Transverse colon (tissue), 3 donors: ENCODE data around the gene INPP1.

Source experiments
- POLR2A ChIP-seq: fragments of 450-650 bp; IDR thresholded peaks from one replicate; pipeline ENCODE4 v1.6.1; 2016; ENCODE audit warnings: antibody characterized with exemption, mild to moderate bottlenecking, moderate library complexity
- TF ChIP-seq, protein P1 (sequence below), 5 experiments: fragments of 200-600 bp in 3 of 5; fragments of 450-650 bp in 2 of 5; sonication (generic) in 3 of 5; IDR thresholded peaks; 1 replicate in 2 of 5; 2 replicates in 3 of 5; pipeline ENCODE4 v1.5.1; 2016 to 2017; ENCODE audit warnings: antibody characterized with exemption in 5 of 5, inconsistent platforms in 3 of 5, mild to moderate bottlenecking in 2 of 5, moderate library complexity in 1 of 5

DNA sequence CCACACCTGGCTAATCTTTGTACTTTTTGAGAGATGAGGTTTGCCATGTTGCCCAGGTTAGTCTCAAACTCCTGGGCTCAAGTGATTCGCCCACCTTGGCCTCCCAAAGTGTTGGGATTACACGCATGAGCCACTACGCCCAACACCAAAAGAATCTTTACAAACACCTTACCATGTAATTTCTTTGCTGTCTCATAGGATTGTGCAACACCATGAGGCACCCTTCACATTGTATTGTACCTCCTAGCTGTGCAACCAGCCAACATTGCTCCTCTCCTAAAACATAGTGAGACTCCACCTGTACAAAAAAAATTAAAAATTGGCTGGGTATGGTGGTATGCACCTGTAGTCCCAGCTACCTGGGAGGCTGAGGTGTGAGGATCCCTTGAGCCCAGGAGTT lies 61.7 kb downstream of the INPP1 start:
- no peak for TF ChIP-seq POLR2A
- TF ChIP-seq, protein P1, sequence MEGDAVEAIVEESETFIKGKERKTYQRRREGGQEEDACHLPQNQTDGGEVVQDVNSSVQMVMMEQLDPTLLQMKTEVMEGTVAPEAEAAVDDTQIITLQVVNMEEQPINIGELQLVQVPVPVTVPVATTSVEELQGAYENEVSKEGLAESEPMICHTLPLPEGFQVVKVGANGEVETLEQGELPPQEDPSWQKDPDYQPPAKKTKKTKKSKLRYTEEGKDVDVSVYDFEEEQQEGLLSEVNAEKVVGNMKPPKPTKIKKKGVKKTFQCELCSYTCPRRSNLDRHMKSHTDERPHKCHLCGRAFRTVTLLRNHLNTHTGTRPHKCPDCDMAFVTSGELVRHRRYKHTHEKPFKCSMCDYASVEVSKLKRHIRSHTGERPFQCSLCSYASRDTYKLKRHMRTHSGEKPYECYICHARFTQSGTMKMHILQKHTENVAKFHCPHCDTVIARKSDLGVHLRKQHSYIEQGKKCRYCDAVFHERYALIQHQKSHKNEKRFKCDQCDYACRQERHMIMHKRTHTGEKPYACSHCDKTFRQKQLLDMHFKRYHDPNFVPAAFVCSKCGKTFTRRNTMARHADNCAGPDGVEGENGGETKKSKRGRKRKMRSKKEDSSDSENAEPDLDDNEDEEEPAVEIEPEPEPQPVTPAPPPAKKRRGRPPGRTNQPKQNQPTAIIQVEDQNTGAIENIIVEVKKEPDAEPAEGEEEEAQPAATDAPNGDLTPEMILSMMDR (IDR thresholded peaks at IDR 0.05): no peak
